Measurements from ENCODE around the gene RASA1. TPM values are rescaled to one million over a fixed set of nuclear protein-coding genes. Genes with fewer than 3 reads are reported as not detected.

RASA1 gene
- total and polyA plus RNA-seq, 12 donors, result 8.7 to 32.7 (median 24.4) TPM

DNA sequence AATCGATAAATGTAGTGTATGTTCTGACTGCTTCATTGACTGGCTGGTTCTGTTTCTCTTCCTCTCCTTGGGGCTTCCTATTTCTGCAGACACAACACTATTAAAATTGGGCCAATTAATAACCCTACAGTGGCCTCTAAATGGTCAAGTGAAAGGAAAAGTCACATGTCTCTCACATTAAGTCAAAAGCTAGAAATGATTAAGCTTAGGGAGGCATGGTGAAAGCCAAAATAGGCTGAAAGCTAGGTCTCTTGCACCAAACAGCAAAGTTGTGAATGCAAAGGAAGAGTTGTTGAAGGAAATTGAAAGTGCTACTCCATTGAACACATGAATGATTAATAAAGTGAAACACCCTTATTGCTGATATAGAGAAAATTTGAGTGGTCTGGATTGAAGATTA is 86.8 kb downstream of the RASA1 start:
- DNase-seq, result no peak
- 94 to 100% (median 97%) methylated on average over 1 of the region's 1 CpG for WGBS, 4 donors
- Histone ChIP-seq H3K9me3 (replicated peaks in 1 of 3) (peaks cover 0 to 7% (median 0%) of the 10 kb centered on the region in 3 donors), H3K27me3 (no peaks in the 10 kb centered on the region), H3K36me3 (replicated peaks in 1 of 2) (no peaks in the 10 kb centered on the region), H3K4me1 (replicated peaks in 1 of 2) (no peaks in the 10 kb centered on the region), H3K27ac (no peak overlapping the region), H3K4me3 (no peak overlapping the region)
- intact Hi-C loops (cut with DNase I), result no loop called here
- no peak for TF ChIP-seq POLR2A (IDR thresholded peaks at IDR 0.05)
- TF ChIP-seq, protein P1, sequence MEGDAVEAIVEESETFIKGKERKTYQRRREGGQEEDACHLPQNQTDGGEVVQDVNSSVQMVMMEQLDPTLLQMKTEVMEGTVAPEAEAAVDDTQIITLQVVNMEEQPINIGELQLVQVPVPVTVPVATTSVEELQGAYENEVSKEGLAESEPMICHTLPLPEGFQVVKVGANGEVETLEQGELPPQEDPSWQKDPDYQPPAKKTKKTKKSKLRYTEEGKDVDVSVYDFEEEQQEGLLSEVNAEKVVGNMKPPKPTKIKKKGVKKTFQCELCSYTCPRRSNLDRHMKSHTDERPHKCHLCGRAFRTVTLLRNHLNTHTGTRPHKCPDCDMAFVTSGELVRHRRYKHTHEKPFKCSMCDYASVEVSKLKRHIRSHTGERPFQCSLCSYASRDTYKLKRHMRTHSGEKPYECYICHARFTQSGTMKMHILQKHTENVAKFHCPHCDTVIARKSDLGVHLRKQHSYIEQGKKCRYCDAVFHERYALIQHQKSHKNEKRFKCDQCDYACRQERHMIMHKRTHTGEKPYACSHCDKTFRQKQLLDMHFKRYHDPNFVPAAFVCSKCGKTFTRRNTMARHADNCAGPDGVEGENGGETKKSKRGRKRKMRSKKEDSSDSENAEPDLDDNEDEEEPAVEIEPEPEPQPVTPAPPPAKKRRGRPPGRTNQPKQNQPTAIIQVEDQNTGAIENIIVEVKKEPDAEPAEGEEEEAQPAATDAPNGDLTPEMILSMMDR (IDR thresholded peaks at IDR 0.05), result no peak

GRCh38 chr5:87359106-87359505 is 91.4 kb downstream of the RASA1 start:
- no peak overlapping the region for H3K4me3 ChIP-seq
- no peak for DNase-seq
- intact Hi-C loops (cut with DNase I), result no loop called here
- H3K4me1 ChIP-seq (replicated peaks in 1 of 2), result peaks cover 0 to 6% of the 10 kb centered on the region in 2 donors
- no peak overlapping the region for H3K27ac ChIP-seq
- H3K36me3 ChIP-seq (replicated peaks in 1 of 2), result peaks cover 0 to 3% of the 10 kb centered on the region in 2 donors
- WGBS, 4 donors, result 91 to 98% (median 95%) methylated on average over 2 of the region's 2 CpGs
- TF ChIP-seq POLR2A (IDR thresholded peaks at IDR 0.05), result no peak
- TF ChIP-seq, protein P1 (IDR thresholded peaks at IDR 0.05), result no peak
- no peaks in the 10 kb centered on the region for H3K9me3 ChIP-seq (replicated peaks in 1 of 3)
- no peaks in the 10 kb centered on the region for H3K27me3 ChIP-seq

DNA sequence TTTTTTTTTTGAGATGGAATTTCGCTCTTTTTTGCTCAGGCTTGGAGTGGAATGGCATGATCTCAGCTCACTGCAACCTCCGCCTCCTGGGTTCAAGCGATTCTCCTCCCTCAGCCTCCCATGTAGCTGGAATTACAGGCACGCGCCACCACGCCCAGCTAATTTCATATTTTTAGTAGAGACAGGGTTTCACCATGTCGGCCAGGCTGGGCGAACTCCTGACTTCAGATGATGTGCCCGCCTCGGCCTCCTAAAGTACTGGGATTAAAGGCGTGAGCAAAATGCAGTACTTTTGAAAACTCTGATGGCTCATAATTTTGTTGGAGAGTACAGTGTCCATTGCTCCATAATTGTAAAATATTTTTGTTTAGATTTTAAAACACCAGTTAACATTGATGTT is 92.4 kb downstream of the RASA1 start:
- H3K27me3 ChIP-seq, result no peaks in the 10 kb centered on the region
- no peaks in the 10 kb centered on the region for H3K9me3 ChIP-seq (replicated peaks in 1 of 3)
- H3K36me3 ChIP-seq (replicated peaks in 1 of 2), result peaks cover 0 to 3% of the 10 kb centered on the region in 2 donors
- TF ChIP-seq POLR2A (IDR thresholded peaks at IDR 0.05), result no peak
- TF ChIP-seq, protein P1 (IDR thresholded peaks at IDR 0.05), result no peak
- 88 to 99% (median 95%) methylated on average over 11 of the region's 11 CpGs for WGBS, 4 donors
- no peak for DNase-seq
- no peak overlapping the region for H3K27ac ChIP-seq
- intact Hi-C loops (cut with DNase I), result no loop called here
- no peak overlapping the region for H3K4me3 ChIP-seq
- H3K4me1 ChIP-seq (replicated peaks in 1 of 2), result peaks cover 0 to 6% of the 10 kb centered on the region in 2 donors

- TF ChIP-seq, protein P1 (IDR thresholded peaks at IDR 0.05), result no peak
- TF ChIP-seq POLR2A (IDR thresholded peaks at IDR 0.05), result no peak
- Histone ChIP-seq H3K9me3 (replicated peaks in 1 of 3) (no peaks in the 10 kb centered on the region), H3K4me3 (no peak overlapping the region), H3K27me3 (no peaks in the 10 kb centered on the region), H3K36me3 (replicated peaks in 1 of 2) (peaks cover 0 to 3% of the 10 kb centered on the region in 2 donors), H3K27ac (no peak overlapping the region), H3K4me1 (replicated peaks in 1 of 2) (peaks cover 0 to 6% of the 10 kb centered on the region in 2 donors)
- 95 to 100% (median 97%) methylated on average over 2 of the region's 2 CpGs for WGBS, 4 donors
- intact Hi-C loops (cut with DNase I), result no loop called here
- DNase-seq, result no peak
These were observed 93.4 kb downstream of the RASA1 start for GRCh38 chr5:87361031-87361445.
